Renal cortical epithelial cell (primary cell): ENCODE measurements around the gene STK24. TPM values are rescaled to one million over a fixed set of nuclear protein-coding genes. Genes with fewer than 3 reads are reported as not detected.

Experiments
- DNase-seq: peaks from one replicate; pipeline ENCODE4 v3.0.0-alpha.2; 2011; ENCODE audit warnings: low read depth
- total RNA-seq: library from RNA; depleted of rRNA; stranded (reverse); fragments of >200 nt; gene quantifications from 2 replicates; pipeline ENCODE4 v1.2.3, GENCODE V29; 2014

STK24 gene
- total RNA-seq, 1 donor from 2014 or later = 82.0 TPM

DNA sequence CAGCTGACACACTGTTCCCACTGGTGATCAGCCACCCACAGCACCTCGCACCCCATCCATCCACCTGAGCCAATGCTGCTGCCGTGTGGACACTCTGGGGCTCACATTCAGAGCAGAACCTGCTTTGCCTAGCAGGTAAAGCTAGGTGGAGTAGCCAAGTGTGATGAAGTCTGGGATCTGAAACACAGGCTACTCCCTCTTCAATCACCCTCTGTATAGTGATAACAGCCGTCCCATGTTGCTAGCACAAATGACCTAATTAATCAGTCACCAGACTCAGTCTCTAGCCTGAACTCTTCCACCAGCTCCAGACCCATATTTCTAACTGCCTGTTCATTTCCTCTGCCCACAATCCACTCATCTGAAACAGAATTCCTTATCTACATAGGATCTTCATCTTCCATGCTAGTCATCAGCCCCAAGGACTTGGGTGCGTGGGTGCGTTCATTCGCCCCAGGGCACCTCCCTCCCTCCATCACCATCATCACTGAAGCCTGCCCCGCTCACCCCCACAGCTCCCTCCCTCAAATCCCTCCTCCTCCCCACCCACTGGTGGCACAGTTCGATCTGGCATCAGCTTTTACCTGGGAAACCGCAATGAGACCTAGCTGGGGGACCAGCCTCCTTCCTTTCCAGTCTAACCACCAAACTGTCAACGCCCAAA, 19.8 kb downstream of the STK24 start:
- DNase-seq = peak; percentile 66

DNA sequence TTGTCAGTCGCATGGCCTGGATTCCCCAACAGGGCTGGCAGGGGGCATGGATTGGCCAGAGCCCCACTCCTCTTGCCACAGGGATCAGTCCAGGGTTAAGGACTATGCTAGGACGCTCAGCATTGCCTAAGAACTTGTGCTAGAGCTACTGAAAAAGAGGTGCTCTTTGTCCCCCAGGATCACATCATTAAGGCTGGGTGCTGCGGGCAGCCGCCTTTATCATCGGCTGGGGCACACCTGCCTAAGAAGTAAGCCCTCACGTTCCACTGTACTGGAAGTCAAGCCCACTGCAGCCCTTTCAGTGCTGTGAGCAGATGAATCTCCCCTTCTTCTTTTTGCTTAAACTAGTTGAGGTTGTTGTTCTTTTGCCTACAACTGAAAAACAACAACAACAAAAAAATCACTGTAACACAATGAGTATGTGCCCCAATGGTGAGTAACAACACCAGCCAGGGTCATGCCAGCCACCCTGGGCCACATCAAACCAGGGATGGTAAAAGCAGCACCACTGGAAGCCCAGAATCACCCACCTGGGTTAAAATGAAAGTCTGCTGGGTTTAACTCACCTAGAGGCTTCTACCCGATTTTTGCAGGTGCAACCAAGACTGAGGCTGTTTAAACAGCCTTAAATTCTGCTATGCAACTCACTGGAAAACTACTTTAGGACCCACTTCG, 20.6 kb downstream of the STK24 start:
- no peak for DNase-seq

- peak; percentile 79 for DNase-seq
Observed at GRCh38 chr13:98549728-98550317, 27.1 kb downstream of the STK24 start.

DNA sequence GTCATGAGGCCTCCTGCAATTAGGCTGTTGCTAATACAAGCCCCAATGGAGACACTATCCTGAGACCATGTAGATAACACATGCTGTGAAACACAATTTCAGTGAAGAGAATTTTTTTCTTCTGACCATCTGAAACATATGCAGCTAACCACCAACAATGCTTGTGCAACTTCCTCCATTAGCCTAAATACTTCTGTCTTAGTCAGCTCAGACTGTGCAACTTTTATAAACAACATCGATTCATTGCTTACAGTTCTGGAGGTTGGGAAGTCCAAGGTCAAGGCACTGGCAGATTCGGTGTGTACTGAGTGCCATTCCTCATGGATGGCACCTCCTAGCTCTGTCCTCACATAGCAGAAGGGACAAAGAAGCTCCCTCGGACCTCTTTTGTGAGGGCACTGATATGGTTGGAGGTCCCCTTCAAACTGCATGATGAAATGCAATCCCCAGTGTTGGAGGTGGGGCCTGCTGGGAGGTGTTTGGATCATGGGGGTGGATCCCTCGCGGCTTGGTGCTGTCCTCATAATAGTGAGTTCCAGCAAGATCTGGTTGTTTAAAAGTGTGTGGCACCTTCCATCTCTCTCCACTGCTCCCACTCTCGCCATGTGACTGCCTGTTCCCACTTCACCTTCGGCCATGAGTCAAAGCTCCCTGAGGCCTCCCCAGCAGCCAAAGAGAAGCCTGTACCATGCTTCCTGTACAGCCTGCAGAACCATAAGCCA, 27.7 kb downstream of the STK24 start:
- peak; percentile 78 for DNase-seq

DNA sequence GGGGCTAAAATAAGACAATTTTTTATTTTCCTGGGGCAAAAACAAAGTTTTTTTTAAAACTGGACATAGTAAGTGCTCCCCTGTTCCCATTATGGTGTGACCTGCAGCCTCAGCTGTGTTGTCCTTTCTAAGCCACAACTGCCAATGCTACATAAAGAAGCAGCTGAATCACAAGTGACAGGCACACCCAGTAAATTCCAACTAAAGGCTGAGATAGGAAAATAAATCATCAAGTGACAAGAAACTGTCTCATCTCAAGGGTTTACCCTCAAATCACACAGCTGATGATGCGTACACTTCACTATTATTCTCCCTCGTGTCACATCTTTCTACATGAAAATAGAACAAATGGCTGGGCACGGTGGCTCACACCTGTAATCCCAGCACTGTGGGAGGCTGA, 28.7 kb downstream of the STK24 start:
- no peak for DNase-seq

DNA sequence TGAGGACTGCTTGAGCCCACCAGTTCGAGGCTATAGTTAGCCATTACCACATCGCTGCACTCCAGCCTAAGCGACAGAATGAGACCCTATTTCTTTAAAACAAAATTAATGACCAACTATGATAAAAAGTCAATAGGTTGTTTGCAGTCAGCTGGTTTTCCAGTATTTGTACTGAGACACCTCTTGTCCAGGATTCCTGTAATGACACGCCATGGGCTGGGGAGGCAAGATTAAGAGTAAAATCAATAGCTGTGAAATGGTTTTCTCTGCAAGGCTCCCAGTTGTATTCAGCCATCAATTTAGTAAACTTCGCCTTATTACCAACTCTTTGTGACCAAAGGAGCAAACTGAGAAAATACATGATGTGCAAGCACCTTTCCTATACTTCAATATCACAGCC, 29.5 kb downstream of the STK24 start:
- DNase-seq = no peak

GRCh38 chr13:98546402-98546801, 30.5 kb downstream of the STK24 start:
- DNase-seq = no peak

DNA sequence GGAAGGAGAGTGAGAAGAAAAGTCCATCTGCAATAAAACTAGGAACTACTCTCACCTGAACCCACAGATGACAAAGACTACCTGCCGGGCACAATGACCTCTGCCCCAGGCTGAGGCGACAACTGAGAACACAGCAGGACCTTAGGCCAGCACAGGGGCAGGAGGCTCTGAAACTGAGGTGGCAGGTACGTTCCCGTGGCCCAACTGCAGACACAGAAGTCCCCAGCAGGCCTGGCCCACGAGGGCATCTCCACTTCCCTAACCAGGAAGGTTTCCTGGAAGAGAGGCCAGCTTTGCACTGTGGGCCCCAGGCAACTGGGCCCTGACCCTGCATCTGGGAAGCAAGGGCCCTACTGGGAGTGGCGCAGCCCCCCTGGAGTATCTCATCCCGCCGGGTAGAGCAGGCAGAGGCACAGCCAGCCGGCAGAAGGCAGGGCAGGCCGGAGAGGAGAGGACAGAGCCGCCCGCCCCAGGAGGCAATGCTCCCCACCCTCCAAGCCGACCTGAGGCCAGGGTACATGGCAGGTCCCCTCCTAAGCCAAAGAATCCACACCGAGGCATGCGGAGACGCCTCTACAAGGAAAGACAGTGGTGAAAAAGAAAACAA, 32.7 kb downstream of the STK24 start:
- DNase-seq = no peak

GRCh38 chr13:98543378-98544103, 33.4 kb downstream of the STK24 start:
- no peak for DNase-seq

- DNase-seq = no peak
Observed at GRCh38 chr13:98542568-98543377, 34.1 kb downstream of the STK24 start.

DNA sequence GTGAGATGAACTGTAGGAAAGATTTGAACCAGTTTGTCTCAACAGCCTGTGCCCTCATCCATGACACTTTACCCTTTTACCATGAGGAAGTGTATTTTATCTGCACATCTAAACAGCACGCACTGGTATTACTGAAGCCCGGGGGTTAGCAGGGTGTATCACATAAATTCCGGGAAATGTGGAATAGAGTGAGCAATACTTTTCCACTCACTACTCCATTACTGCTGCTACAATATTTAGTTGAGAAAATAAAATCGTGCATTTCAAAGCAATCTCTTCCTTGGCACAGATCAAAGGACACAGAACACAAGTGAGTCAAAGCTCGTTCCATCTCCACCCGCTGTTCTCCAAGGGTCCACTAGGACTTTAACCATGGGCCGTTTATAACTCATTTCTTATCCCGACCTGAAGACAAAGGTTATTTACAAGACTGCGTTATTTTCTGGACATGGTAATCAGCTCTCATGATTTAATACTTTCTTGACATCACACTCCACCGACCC, 35.2 kb downstream of the STK24 start:
- DNase-seq = peak; percentile 40

DNA sequence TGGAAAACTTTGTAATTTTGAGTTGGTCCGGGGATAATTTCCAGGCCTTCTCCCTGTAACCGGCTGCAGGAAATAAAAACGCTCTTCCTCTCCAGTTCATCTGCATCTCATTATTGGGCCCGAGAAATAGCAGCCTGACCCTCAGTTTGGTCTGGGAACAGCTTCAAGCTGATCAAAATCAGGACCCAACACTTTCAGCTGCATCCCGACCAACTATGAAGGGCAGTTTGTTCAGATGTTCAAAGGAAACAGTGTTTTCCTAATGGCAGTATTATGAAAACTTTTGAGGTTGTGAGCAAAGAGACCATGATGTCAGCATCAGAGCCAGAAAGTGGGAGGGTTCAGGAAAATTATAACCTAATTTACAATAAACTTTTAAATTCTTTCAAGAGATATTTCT, 35.7 kb downstream of the STK24 start:
- DNase-seq = no peak

- no peak for DNase-seq
Observed at GRCh38 chr13:98540476-98540875, 36.4 kb downstream of the STK24 start.

GRCh38 chr13:98539666-98540065, 37.2 kb downstream of the STK24 start:
- DNase-seq = no peak

DNA sequence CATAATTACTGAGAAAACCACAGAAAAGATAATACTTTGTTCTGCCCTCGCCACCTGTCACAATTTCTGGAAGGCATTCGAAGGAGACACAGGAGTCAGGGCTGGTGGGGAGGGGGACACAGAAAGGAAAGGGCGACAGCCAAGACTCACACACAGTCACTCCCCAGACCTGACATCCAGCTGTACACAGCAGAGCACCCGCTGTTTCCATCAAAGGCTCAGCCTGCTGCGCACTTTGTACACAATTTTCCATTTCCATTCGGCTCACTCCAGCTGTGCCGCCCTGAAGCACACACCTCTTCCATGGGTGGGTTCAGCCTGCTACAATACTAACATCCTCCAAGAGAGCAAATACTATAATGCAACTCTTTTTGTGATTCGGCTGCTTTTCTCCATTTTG, 38.0 kb downstream of the STK24 start:
- no peak for DNase-seq

DNA sequence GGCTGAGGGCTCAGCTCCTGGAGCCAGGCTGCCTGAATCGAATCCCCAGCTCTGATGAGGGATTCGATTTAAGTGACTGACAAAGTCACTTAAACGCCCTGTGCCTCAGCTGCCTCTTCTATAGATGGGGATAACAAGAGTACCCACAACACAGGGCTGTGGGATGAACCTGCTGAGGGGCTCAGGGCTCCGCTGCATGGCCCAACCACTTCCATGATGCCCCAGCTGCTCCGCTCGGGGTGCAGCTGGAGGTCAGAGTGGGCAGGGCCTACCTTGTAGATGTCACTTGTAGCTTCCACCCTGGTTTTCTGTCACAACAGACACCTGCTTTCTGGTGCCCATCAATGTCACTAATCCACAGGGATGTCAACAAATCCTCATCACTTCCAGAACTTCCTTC, 39.2 kb downstream of the STK24 start:
- no peak for DNase-seq

GRCh38 chr13:98537306-98537705, 39.6 kb downstream of the STK24 start:
- no peak for DNase-seq

GRCh38 chr13:98536729-98537128, 40.2 kb downstream of the STK24 start:
- DNase-seq = no peak

GRCh38 chr13:98535501-98536354, 41.2 kb downstream of the STK24 start:
- peak; percentile 43 for DNase-seq

GRCh38 chr13:98534821-98535220, 42.1 kb downstream of the STK24 start:
- no peak for DNase-seq
